NOMO-1 treated with DMSO at 0.1 percent for 48 hours (cell line): ENCODE measurements around the gene MDFI.

ENCODE experiments used
- DNase-seq: peaks from one replicate; lab custom pipeline; 2025; ENCODE audit not compliant: unreplicated experiment; lab: John Stamatoyannopoulos, UW

Gene MDFI

DNA sequence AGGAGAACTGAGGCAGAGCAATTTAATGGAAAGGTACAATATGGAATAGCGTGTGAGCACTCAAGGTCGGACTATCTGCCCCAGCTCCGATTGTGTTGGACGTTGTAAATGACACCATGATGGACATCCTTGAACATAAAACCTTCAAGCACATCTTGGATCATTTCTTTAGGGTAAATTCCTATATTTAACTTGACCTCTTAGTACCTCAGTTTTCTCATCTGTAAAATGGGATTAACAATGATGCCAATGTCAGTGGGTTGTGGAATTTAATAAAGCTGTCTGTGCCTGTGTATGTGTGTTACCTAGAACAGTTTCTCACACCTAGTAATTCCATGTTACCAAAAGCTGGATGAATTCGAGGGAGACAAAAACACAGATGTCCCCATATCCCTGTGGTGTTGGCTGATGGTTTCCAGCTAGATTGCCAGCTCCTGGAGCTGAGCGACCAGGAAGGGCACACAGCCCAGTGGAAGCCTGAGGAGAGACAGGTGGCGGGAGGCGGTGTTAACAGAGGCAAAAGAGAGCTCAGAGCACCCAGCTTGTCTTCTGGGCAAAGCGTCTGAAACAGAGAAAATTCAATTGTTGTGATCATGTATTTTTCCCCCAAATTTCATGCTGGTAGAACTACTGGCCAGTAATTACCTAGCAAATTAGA, 32.6 kb downstream of the MDFI start:
- no peak for DNase-seq

DNA sequence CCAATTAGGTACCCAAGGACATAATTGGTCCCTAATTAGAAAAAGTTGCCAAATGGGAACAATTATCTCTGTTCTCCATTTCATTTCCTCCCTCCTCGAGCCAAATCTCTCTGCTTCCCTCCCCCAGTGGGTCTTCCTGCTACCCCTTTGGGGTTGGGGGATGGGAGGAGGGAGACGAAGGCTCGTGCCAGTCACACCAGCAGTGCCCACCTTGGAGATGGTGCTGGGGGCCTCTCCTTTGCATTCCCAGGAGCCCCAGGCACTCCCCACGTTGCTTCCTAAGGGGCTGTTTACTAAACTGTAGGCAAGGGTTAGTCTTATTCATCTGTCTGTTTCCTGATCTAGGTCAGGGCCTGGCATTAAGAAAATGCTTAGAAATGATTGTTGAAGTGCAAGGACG, 33.1 kb downstream of the MDFI start:
- DNase-seq = peak; percentile 65

DNA sequence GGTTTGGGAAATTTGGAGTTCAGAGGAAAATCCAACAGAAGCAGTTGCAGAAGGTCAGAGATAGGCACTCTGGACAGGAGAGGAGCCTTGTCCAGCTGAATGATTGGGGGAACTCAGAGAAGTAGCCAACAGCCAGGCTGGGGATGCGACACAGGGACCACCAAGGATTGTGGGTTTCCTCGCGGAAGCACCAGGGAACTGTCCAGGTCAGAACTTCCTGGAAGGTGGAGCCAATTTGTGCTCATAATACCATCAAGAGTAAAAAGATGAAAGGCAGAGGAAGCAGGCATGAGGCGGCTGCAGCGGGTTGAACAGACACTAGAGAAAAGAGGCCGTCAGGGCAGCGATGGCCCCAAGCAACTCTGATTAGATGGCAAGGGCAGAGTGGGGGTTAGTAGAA, 33.7 kb downstream of the MDFI start:
- DNase-seq = no peak

DNA sequence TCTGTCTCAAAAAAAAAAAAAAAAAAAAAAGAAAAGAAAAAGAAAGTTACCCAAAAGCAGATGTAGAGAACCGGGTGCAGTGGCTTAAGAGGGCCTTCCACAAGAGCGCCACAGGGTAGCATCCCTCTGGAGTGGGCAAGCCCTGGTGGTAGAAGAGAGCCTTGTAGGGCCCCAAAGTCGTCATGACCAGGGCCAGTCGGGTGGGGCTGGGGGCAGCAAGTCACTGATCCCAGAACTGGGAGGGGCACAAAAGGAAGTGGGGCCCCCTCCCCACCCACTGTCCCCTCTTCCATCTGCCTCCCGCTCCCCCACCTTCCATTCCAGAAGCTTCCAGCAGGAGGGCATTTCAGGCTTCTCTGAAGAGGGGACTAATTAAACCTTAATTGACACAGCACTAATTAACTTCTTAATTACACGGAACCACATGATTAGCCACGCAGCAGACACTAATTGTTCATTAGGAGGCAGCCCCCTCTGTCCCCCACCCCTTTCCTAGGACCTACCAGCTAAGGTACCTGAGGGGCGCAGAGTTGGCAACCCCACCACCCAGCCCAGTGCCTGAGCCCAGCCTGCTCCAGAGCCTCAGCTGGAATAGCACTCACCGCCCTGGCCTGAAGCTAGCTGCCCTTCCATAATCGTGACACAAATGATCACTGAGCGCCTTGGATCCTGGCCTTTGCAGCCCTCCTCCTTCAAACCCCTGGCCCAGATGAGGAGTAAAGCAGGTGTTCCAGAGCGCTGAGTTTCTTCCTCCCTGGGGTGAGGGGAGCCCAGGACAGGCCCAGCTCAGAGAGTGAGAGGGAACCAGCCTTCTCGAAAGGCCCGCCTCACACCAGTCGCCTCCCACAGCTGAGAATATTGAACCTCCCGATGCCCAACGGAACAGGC, 34.8 kb downstream of the MDFI start:
- DNase-seq = peak; percentile 53

DNA sequence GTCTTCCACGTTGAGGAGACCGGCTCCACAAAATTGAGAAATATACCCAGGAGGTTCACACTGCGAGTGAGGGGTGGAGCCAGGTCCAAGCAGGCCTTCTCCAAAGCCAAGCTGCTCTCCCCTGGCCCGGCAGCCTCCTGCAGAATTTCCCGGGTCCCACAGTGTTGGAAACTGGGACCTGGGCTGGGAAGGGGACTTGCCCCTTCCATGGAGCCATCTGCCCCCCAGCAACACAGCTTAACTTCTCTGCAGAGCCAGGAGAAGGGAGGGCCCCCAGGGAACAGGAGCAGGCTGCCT, 35.4 kb downstream of the MDFI start:
- DNase-seq = no peak

DNA sequence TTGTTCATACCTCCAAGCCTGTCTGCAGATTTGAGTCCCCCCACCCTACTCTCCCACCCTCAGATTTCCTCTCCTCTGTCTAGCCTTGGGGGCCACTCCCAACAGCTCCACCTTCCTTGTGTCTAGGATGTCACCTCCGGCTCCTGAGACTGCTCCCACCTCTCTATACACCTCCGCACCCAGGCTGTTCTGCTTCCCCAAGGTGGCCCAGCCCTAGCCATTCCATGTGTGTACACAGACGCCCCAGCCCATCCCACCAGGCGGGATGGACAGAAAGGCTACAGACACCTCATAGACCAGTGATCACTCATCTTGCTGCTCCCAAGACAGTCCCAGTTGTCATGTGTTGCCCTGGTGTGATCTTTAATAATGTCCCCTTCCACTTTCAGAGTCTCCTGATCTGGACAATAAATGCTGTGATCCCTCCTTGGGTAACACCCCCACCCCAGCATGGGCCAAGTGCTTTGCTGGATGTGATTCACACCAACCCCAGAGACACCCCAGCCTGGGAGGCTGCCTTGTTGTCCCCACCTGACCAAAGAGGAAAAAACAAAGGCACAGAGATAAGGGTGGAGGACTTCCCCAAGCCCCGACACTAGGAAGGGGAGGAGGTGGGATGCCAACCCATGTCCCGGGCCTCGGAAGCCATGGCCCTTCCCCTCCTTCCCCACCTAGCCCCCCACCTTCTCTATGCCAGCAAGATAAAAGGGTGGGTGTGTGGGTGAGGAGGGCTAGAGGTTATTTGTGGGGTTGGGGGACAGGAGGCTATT, 36.1 kb downstream of the MDFI start:
- DNase-seq = no peak

DNA sequence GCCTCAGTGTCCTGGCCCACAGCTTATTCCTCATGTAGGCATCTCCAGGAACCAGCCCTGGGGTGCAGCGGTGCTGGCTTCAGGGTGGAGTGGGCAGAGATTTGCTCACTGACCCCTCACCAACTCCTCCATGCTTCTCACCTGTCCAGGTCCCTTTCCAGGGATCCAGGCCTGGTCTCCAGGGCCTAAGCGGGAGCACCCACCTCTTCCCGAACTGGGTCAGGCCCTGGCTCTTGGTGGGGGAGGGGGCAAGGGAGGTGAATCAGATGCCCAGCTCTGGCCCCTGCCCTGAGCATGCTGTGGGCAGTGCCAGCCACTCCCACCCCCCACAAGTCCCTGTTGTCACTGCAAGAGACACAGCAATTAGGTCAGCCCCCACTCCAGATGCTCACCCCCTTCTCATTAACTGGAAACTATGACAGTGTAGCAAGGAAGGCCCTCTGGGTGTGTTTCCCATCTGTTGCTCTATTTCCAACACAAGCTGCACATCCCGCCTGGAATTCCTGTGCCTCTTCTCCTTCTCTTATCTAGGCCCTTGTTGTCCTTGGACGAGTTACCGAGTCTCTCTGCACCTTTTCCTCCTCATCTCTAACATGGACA, 37.0 kb downstream of the MDFI start:
- no peak for DNase-seq

DNA sequence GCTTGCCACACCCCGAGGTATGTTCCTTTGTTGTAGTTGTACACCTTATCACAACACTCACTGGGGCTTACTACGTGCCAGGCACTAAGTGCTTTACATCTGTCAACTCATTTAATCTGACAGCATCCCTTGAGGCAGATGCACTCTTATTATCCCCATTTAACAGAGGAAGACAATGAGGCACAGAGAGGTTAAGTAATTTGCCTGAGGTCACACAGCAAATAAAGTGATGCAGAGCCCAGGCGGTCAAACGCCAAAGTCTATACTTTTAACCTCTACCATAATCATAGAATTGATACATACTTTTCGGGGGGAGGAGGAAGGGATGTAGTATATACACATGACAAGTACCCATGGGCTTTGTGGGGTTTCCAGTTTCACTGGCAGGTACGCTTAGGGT, 37.7 kb downstream of the MDFI start:
- DNase-seq = no peak

DNA sequence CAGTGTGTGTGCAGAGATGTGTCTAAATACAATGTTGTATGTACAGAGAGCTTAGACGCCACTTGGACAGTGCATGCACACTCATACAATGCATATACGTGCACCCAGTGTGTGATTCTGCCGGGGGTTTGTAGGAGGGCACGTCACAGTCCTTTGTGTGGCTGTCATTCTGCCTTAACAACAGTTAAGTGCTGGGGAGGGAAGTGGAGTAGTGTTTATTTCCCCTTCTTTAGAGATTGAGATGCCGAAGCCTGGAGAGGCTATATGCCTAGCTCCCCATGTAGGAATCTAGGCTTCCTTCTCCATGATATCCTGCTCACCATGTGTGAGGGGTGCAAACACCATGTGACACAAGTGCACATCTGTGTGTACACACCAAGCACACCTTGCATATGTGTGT, 38.2 kb downstream of the MDFI start:
- DNase-seq = no peak

DNA sequence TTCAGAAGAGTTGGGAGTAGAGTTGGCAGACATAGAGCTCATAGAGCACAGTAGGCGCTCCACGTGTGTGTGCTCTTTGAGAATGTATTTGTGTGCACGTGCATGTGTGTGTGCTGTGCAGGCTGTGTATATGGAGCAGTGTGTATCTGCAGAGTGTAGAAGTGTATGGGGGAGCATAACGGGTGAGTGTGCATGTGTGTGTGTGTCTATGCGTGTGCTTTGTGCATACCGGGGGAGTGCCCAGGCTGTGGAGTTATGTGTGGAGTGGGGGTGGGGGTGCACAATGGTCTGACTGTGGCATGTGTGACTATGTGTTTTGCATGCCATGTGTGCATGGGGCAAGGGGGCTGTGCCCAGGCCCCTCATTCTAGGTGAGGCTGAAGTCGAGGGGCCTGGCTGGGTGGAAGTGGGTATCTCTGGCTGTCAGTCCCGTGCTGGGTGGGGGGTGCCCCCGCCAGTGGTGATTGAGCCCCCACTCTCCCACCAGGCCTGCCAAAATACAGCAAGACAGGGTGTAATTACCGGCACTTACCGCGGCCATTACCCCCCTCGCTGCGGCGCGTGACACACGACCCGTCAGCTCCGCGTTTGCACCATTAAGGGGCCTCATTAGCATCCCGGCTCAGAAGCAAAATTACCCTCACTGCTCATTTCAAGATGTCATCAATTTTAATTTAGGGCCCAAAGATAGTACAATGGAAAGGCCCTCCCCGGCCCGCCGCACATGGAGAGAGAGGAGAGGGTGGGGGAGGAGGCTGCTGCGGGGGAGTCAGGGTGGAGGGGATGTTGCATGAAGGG, 39.1 kb downstream of the MDFI start:
- peak; percentile 13 for DNase-seq

DNA sequence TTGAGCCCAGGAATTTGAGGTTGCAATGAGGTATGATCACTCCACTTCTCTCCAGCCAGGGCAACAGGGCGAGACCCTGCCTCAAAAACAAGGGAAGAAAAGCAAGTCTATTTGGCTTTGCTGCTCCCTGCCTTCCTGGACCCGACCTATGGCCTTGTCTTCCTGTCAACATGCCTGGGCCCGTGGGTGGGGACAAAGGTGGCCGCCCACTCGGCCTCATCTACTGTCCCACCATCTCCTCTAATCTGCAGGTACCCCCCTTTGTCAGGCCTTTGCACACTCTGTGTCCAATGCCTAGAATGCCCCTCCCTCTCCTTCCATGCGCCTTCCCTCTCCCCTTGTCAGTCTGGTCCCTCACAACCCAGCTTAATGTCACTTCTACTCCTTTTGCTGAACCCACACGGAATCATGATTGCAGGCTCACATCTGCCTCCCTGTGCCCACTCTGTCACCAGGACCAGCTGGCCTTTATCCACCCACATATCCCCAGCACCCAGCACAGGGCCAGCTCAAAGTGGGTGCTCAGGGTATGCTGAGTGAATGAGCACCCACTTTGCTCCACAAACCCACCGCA, 40.3 kb downstream of the MDFI start:
- DNase-seq = no peak

DNA sequence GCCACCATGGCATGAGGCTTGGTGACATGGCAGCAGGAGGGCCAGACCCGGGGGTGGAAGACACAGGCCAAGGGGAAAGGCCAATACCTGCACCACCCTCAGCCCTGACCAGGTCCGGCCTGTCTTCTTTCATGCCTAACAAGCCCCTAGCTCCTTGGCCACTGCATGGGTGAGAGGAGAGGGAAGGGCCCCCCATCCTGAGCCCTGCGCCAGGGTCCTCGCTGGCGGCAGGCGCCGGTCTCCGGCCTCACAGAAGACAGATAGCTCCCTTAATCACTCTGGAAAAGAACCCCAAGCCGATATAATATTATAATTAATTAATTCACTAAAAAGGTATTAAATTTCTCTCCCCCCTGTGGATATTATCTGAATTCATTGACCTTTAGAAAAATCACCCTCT, 41.4 kb downstream of the MDFI start:
- DNase-seq = no peak

DNA sequence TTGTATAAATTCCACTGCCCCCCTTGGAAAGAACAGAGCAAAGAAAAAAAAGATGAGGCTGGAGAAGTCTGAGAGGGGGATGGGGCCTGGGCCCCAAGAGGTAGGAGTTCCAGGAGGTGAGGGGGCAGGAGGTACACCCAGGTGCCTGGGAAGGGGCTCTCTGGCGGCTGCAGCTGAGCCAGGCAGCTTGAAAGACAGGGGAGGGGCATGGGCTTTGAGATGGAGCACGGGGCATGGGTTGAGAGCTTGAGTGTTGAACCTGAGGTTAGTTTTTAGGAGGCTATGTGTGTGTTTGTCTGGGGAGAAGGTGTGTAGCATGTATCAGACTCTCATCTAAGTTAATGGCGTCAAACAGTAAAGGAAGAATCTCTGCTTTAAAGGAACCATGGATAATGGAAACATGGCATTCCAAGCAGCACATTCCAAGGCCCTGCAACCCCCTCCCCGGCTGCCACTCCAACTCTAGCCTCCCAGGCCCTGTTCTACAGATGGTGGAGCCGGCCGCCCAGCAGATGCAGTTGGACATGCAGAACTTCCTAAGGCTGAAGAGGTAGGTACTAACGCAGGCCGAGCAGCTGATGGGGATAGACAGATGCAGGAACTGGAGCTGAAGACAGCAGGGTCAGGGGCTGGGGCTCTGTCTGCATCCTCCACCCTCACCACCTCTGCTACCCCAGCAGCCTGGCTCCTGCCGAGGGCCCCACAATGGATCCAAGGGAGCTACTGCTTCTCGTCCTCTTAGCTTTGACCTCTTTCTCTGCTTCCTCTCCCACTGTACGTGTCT, 42.1 kb downstream of the MDFI start:
- DNase-seq = no peak

DNA sequence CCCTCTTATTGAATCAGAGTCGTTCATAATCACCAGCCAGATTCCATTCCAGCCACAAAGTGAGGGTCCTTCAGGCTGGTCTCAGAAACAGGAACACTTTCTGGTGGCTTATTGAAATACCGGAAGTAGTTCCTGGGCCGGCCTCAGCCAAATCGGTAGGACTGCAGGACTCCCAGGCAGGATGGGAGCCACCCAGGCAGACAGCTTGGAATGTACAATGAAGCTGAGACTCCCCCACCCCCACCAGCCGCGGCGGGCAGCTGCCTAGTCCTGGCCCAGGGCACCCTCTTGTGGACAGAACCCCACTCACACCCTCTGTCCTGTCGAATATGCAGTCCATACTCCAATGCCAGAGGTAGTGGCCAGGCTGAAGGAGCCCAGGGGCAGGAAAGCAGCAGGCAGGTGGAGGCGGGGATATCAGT, 43.8 kb downstream of the MDFI start:
- peak; percentile 58 for DNase-seq

DNA sequence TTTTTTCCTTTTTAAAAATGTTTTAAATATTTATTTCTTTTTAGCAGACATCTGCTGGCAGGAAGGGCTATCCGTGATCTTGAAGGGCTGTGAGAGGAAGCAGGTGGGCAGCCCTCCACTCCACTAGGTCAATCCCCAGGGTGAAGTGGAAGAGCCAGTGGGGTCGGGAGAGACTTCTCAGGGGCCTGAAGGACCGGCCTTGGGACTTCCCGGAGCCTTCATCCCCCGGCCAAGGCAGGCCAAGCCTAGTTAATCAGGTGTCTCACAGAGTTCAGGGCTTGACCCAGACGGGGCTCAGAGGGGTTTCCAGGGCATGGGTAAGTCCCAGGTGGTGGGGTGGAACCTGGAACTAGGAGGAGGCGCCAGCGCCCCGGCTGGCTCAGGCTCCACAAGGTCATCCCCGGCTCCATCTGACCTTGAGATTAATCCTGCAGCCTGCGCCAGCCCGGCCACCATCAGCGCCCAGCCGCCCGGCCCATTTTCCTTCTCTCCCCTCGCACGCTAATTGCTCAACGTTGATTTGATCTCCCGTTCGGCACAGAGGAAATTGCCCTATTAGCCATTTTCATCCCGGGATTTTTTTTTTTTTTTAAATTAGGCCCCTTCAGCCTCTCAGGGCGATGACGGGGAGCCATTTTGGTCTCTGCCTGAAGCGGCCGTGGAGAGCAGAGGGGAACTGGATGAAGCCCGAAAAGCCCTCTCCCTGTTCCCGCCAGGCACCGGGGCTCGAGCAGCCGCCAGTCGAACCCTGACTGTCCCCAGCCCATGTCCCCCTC, 44.4 kb downstream of the MDFI start:
- no peak for DNase-seq

DNA sequence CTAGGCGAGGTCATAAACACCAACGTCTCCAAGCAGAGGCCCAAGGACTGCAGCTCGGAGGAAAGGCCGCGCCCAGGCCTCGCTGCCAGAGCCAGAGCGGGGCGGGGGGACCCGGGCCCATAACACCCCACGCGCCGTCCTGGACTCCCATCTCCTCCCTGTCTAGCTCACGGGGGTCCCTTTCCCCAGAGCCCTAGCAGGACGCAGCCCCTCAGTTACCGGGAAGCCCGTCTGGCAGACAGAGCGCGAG, 44.9 kb downstream of the MDFI start:
- DNase-seq = no peak

DNA sequence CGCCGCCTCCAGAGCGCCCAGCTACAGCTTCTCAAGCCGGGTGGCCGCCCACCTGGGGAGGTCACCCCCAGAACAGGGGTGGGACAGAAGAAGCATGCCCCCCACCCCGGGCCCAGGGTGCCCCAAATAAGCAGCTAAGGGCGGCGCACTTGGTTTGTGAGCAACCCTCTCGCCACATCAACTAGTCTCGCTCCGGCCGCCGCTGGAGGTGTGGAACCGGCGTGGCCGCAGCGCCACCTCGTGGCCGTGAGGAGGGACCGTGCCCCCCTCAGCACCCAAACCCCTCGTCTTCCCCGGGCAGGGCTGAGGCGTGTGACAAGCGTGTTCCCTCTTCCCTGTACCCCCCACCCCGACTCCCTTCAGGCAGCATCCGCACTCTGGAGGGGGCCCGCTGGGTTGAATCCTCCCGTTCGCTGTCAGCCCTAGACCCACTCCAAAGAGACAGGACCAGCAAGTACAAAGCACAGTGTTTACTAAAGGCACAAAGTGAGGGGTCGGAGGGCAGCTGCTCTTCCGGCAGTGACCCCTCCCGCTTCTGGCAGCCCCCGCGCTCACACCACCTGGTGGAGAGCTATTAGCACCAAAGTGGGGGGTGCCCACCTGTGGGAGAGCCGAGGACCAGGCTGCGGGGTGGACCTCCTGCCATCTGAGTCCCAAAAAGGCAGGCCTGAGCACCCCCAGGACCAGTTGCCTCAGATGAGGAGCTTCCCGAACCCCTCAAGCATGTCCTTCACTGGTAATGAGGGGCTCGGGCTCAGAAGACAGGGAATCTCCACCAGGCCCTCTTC, 45.4 kb downstream of the MDFI start:
- DNase-seq = peak; percentile 48
